GM21447 (cell line): ENCODE data around the gene VEGFC.

Experiments used
- ATAC-seq: cut with Tn5 transposase; IDR thresholded peaks from one replicate; pipeline ENCODE4 v1.9.1; 2021; ENCODE audit not compliant: unreplicated experiment

Gene VEGFC

DNA sequence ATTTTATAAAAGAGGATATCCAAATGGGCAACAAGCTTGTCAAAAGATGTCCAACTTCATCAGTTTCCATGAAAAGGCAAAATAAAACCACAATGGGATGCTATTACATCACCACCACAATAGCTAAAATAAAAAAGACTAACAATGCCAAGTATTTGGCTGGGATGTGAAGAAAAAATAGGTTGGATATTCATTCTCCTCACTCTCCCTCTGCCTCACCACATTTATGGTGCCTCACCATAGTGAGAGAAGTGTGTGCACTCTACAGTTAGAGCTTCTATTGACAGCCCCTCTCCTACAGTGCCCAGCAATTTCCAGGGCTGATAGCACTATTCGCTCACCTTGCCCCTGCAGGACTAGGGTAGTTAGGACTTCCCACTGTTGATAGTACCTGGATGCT is 25.5 kb downstream of the VEGFC start:
- ATAC-seq: no peak

DNA sequence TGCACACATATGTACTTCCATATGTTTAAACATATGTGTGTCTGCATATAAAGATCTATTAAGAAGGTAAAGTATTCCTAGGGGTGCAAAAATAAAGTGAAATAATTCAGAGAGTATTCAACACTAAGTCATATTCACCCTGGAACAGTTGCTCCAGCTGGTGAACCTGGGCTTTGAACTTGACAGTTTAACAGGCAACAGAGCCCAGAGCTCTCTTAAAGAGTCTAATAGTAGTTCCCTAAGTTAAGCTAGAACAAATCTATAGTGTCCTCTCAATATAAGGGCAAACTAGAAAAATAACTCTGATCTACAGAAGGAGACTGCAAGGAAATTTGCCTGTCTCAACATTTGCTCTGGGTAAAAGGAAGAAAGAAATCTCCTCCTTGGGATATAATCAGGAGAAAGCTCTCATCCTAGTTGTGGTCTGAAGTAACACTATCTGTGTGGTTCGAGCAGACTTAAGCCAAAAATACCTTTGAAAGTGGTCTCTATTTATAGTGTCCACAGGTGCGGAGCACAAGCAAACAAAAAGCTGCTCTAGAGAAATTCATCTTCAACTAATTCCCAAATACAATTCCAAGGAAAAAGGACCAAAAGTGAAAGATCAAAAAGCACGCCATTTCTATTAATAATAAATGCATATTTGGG is 29.9 kb downstream of the VEGFC start:
- no peak for ATAC-seq

DNA sequence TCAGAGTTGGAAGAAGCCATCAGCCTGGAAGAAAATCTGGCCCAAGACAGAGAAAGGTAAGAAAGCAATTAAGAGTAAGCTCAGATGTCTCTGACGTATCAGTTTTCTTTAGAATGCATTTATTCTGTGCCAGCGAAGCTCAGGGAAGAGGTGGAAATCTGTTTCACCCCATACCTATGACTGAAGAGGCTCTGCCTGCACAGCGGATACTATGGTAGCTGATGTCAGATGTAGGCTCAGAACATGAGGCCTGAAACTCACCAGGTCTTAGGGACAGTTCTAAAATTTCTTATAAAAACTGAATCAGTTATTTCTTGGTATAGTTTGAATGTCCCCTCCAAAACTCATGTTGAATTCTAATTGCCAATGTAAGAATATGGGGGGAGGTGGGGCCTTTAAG is 30.9 kb downstream of the VEGFC start:
- no peak for ATAC-seq

DNA sequence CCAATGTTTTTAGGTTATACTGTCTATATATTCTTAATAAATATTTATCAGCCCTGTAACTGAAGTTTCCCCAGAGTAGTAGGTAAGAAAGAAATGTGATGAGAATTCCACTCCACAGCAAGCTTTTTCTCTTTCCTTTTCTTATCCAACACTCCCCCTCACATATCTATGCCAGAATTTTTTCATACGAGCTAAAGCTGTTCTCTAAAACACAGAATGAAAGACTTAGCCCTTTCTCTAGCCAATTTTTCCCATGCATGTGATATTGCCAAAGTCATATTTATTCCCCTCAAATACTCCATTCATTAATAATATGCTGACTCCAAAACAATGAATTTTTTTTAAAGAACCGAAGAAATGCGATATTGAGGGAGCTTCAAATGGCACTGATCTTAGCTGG is 32.3 kb downstream of the VEGFC start:
- no peak for ATAC-seq

DNA sequence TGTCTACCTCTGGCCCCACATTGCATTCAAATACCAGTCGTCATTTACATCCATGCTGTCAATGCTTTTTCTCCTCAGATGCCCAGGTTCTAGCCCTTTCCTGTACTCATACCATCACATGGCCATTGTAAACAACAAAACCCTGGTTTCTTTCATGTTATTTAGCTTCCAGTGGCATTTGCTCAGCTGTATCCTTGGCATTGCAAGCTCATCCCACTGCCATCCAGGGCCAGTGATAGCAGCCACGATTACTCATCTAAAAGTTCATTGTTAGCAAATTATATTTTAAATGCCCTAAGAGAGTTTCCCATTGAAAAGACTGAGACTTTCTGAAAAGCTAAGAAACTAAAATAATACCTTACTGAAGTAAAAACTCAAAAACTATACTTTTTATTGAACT is 34.0 kb downstream of the VEGFC start:
- ATAC-seq: no peak

DNA sequence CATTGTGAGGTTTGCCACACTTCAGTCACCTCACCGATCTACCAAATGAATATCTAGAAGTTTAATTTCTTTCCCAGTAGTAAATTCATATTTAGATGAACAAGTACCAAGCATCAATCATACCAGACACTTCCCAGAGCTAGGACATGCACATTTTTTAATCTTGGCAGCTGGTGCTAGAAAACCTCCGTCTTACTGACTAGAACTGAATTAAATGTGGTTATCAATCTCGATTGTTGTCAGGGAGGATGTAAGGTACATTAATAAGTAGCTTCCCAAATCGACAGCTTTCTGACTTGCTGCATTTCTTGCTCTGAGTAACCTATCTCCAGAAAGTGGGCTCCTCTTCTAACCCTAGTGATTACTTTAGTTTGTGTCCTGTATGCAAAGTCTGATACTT is 34.4 kb downstream of the VEGFC start:
- ATAC-seq: no peak

DNA sequence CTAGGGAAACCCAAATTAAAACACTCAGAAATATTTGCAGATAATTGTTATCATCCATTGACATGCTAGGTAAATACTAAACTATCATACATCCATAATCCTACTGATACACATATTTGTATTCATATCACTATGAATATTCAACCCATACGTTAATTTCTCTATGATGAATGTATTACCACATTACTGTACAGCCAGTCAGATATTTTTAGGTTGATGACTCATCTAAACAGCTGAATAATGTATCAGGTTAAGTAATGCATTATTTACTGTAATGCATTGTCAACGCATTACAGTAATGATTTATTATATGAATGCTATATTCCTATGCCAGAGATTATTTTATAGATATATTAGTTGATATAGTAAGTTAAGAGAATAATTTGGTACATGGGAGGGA is 37.1 kb downstream of the VEGFC start:
- ATAC-seq: no peak

DNA sequence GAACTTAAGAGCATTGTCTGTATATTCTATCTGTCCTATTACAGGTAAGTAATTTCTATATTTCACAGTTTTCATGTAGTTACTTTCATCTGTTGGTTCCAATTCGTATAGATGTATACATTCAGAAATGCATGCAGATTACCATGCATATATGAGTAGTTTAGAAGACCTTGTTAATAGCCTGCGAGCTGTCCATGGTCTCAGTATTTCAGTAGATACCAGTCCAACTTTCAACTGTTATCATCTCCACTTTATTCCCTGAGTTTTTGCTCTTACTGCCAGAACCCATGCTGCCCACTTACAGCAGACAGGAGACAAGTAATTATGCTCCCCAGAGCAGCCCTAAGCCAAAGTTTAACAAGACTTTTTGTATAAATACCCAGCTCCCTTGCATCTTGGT is 37.7 kb downstream of the VEGFC start:
- no peak for ATAC-seq

DNA sequence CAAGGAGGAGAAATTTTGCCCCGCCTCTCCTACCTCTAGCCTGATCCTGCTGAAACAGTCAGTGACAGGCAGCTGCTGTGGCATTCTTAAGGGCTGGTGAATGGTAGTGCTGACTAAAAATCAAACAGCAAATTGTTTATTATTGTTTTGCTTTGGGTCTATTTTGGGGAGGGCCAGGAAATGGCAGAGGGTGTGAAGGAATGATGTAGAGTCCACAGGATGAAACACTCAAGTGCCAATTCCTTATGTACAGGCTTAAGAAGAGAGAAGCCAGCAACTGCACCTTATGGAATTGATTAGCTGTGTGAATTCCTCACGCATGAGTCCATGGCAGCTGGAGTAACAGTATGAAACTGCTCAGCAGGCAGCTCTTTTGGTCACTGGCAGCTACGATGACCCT is 39.7 kb downstream of the VEGFC start:
- ATAC-seq: no peak

DNA sequence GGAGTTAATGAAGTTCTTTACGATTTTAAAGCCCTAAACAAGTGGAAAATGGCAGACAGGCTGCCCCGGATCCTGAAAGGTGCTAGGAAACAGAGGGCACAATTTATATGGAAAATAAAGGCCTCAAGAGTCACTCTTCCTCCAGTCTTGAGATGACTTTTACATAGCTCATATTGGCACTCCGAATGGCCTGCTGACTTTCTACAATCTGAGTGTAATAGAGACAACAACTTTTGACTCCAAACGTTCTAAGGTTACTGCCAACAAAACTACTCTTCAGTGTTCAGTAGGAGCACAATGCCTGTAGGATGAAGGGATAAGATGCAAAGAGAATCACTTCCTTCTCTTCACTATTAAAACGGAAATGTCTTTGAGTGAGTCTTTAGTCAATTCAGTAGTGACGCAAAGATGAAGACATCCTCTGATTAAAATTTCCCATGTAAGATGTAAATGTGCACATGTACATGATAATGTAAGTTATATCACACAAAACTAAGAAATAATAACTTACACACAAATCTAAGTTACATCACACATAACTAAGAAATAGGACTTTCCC is 40.5 kb downstream of the VEGFC start:
- ATAC-seq: no peak

DNA sequence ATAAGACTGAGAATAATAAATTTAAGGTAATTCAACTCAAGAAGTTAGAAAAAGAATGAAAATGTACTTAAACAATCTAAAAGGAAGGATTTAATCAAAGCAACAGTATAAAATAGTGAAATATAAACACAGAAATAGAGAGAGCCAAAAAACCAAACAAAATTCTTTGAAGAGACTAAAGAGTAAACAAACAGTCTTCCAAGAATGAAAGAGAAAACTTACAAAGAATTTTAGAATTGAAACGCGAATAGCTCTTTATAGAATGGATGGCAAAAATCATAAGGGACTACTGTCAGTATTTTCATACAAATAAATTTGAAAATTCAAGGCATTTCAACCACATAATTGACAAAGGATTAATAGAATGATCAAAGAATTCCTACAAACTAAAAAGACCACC is 41.7 kb downstream of the VEGFC start:
- ATAC-seq: no peak

DNA sequence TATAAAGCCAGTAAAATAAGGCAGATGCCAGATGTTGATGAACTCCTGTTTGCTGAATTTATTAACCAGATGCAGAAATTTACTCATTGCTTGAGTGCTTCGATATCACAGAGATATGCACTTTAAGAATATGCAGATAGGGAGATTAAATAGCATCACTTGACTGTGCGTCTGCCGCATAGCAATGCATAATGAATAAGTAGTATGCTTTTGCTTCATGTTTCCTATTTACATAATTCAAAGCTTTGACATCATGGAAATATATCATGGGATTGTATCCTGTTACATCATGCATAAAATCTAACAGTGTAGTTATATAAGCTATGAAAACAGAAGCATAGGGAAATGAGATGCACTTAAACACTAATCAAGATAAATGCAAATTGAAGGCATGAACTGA is 45.9 kb downstream of the VEGFC start:
- no peak for ATAC-seq

DNA sequence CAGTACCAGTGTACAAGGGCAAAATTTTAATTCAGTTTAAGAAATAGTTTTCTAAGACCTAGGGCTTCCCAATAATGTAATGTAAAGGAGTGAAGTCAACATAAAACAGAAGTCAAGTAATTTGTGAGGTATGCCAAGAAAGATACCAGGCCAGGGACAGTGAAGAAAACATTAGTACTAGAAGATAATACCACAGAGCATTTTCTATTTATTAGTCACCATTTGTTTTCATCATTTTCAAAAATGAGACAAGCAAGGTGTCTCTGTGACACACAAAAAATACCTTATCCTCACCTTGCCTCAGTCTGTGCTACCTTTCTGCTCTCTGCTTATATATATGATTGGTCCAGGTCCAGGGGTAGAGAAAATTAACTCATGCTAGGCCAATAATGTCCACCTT is 46.8 kb downstream of the VEGFC start:
- no peak for ATAC-seq

DNA sequence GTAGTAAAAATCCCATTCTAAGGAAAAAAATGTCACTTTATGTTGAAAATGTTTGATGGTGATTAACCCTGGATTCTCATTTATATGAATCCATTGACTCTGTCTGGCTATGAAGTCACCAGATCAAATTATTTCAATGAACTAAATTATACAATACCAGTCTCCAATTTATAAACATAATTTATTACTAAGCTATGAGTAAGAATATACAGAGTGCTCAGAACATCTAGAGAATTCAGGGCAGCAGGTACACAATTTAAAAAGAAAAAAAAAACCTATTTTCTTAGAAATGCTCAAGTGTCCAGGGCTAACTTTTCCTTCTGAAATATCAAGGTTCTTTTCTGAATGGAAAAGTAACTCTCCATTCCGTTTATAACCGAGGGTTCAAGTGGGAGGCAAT is 48.6 kb downstream of the VEGFC start:
- ATAC-seq: no peak

DNA sequence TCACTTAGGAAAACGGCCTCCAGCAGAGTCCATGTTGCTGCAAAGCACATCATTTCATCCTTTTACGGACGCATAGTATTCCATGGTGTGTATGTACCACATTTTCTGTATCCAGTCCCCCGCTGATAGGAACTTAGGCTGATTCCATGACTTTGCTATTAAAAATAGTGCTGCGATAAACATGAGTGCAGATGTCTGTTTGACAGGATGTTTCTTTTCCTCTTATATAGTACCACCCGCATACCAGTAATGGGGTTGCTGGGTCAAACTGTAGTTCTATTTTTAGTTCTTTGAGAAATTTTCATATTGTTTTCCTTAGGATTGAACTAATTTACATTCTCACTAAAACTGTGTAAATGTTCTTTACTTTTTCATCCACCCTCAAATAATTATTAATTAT is 50.5 kb downstream of the VEGFC start:
- ATAC-seq: no peak

DNA sequence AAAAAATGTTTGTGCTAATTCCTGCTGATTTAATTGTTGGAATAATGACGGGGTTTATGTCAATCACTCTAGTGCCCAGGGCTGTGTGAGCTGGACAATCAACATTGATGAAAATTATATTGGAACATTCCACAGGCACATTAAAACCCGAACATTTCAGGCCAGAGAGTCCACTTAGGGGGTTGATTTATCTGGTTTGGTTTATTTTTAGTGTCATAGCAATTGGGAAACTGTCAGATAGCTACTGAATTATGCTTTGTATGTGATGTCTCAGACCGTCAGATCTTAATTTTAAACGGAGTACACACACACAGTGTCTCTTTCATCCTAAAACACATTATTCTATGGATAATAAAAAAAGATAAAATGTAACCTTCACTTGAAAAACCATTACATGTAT is 51.5 kb downstream of the VEGFC start:
- no peak for ATAC-seq

DNA sequence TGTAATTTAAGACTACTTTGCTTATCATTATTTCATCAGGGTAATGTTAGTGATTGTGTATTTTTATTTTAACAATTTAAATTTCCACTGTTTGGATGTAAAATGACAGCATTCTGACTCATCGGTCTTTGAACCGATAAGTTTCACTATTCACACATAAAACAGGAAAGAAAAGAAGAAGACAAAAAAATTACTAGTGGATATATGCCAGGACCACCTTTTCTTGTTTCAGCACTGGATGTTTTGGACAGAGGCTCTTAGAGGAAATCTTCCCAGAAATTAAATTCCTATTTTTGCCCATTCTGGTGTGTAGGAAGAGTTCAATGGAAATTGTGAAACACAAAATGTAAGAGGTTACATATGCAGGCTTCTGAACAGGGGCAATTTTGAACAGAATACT is 57.4 kb downstream of the VEGFC start:
- ATAC-seq: no peak

DNA sequence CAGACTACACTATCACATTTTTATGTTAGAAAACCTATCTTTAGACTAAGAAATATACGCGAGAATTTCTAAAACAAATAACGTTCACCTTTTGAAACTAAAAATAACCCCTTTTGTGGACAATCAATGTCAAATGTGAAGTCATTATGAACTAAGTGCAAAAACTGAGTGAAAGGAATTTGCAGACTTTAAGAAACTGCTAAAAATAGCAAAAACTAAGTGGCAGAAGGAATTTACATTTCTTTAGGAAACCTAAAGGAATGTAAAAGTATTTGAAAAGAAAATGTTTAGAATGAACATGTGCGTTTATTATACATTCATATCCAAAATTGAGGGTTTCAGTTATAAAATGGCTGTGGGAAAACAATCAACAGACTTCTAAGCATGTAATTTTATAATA is 58.3 kb downstream of the VEGFC start:
- no peak for ATAC-seq

DNA sequence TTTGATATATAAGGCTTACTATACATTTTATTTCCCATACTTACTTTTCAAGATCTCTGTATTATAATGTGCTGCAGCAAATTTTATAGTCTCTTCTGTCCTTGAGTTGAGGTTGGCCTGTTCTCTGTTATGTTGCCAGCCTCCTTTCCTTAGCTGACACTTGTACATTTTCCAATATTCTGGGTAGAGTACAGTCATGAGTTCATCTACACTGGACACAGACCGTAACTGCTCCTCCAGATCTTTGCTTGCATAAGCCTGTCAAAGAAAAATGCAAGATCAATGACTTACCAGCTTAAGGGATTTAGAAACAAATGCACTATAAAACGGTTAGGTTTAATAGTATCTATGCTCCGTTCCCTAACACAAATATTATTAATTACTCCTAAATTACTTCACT is 63.2 kb downstream of the VEGFC start:
- ATAC-seq: no peak

DNA sequence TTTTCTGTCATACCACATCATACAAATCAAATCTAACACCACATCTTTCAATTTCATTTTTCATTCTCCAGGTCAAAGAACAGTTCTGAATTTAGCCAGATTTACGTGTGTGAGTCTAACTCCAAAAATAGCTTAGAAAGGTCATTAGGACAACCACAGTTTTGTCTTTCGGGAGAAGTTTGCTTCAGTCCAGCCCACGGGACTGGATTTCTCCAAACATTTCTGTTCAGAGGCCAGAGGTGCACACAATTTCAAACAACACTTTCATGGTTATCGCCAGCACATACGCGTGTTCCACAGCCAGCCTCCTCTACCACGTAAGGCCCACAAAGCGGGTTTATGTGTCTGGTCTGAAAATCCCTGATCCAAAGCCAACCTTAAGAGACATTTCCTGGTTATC is 65.9 kb downstream of the VEGFC start:
- ATAC-seq: no peak

DNA sequence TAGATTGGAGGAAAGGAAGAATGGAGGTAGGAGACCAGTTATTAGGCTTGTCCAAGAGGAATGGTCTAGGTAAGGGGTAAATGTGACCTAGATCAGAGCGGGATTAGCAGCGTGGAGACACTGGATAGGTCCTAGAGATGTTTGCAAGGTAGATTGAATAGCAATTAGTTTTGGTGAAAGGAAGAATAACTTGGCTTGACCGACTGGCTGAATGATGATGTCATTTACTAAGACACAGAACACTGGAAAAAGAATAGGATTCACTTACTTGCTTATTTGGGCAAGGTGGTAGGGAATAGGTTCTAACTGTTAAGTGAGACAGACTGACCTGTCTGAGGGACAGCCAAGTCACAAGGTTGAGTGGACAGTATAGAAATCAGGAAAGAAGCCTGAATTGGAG is 71.3 kb downstream of the VEGFC start:
- ATAC-seq: no peak

DNA sequence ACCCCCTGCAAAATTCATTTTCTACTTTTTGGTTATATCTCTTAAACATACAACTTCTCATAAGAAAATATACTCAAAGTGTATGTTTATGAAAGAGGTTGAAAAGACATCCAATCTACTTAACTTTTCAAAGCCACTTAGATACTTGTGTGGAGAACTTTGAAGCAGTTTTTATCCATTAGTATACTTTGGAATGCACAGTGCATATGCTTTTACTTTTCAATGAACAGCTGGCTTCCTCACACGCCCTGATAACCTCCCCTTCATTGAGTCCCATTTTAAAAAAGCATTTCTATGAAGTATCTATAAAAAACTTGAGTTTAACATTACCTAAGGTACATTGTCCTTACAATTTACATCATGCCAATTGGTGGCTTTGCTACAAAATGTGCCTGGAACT is 73.8 kb downstream of the VEGFC start:
- ATAC-seq: no peak

DNA sequence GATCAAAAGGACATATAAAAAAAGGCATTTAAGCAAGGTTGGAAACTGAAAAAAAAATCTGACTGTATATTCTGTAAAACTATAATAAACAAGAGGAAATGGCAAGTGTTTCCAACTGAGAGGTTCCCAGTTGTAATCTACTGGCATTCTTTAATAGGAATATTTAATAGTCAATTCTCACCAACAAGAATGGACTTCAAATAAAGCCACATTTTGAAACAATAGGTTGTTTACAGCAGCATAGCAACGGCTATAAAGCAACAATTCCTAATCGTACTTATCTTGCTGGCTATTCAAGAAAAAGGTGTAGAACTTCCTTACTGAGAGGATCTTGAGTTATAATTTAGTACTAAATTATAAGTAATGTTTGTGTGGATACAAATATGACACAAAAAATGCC is 75.5 kb downstream of the VEGFC start:
- no peak for ATAC-seq
